CD1c-positive myeloid dendritic cell (primary cell): ENCODE measurements around the gene SCGB1A1.
A peak's percentile ranks its signal among the peaks of the same experiment; 100 is the strongest.
"Not testable (repeated sequence)": the region's sequence is repeated elsewhere in the genome, so short reads cannot be mapped to it uniquely, and the experiment has no call there.

Source experiments
- DNase-seq: peaks from one replicate; pipeline ENCODE4 v3.0.0-alpha.2; 2016; ENCODE audit errors: extremely low spot score

Gene SCGB1A1

DNA sequence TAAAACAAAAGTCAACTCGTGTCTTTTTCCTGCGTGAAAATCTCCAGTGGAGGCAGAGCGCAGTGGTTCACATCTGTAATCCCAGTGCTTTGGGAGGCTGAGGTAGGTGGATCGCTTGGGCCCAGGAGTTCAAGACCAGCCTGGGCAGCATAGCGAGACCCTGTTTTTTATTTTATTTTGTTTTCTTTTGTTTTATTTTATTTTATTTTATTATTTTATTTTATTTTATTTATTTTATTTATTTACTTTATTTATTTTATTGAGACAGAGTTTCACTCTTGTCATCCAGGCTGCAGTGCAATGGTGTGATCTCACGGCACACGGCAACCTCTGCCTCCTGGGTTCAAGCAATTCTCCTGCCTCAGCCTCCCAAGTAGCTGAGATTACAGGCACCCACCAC, 31.1 kb downstream of the SCGB1A1 start:
- not testable (repeated sequence) for DNase-seq

DNA sequence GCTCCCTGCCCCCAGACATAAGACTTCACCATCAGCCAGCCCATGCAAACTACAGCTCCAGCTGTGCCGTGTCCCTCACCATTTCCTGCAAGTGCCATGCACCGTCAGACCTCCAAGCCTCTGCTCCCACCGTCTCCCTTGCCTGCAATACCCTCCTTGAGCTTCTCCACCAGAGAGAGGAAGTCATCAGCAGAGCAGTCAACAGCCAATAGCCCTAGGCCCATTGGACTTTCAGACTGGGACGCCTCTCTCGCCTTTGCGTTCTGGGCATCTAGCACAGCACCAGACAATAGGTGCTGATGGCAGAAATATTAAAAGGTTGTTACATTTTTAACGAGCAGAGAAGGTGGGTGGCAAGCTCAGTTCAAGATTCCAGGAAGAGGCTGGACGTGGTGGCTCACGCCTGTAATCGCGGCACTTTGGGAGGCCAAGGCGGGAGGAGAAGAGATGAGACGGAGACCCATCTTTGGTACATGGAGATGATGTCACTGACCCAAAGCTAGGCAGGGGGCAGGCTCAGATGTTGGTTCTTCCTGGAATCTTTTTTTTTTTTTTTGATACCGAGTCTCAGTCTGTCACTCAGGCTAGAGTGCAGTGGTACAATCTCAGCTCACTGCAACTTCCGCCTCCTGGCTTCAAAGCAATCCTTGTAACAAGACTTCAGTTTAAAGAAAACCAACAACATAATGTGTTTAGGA, 31.9 kb downstream of the SCGB1A1 start:
- DNase-seq: no peak

DNA sequence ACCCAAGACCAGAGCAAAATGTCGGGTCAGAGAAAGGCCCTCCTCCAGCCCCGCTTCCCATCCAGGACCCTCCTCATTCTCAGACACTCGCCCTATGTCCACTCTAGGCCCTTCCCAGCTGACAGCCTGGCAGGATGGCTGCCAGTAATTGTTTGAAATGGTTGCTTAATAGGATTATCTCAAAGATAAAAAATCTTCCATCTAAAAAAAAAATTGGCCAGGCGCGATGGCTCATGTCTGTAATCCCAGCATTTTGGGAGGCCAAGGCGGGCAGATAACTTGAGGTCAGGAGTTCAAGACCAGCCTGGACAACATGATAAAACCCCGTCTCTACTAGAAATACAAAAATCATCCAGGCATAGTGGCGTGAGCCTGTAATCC, 32.4 kb downstream of the SCGB1A1 start:
- no peak for DNase-seq

GRCh38 chr11:62452261-62452660, 33.4 kb downstream of the SCGB1A1 start:
- DNase-seq: no peak

DNA sequence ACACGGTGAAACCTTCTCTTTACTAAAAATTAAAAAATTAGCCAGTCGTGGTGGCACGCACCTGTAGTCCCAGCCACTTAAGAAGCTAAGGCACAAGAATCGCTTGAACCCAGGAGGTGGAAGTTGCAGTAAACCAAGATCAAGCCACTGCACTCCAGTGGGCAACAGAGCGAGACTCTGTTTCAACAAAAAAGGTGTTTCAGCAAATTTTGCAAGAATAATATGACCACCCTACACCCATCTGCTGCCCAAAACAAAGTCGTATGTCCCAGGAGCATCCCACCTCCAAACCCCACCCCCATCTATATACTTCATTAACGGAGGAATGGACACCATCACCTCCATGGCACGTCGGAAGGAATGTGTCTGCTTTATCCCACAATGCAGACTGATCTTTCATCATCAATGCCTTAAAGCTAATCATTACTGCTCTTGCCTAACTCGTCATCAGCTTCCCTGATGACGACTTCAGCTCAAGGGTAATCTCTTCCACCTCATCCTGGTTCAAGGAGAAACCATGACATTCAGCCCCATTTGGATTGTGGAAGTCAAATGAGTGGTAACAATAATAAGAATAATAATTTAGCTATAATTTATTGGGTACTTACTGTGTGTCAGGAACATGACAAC, 34.1 kb downstream of the SCGB1A1 start:
- no peak for DNase-seq

GRCh38 chr11:62456630-62457029, 37.8 kb downstream of the SCGB1A1 start:
- no peak for DNase-seq

DNA sequence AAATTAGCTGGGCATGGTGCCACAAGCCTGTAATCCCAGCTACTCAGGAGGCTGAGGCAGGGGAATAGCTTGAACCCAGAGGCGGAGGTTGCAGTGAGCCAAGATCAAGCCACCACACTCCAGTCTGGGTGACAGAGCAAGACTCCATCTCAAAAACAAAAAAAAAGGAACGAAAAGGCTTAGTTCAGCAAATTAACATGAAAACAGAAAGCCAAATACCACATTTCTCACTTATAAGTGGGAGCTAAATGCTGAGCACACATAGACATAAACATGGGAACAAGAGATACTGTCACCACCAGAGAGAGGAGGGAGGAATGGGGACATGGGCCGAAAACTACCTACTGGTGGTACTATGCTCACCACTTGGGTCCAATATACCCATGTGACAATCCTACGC, 38.6 kb downstream of the SCGB1A1 start:
- DNase-seq: peak; percentile 18

- no peak for DNase-seq
Measured at GRCh38 chr11:62458212-62459002, 39.6 kb downstream of the SCGB1A1 start.

GRCh38 chr11:62459080-62459479, 40.2 kb downstream of the SCGB1A1 start:
- no peak for DNase-seq

- DNase-seq: no peak
Measured at GRCh38 chr11:62461740-62462507, 43.1 kb downstream of the SCGB1A1 start.

DNA sequence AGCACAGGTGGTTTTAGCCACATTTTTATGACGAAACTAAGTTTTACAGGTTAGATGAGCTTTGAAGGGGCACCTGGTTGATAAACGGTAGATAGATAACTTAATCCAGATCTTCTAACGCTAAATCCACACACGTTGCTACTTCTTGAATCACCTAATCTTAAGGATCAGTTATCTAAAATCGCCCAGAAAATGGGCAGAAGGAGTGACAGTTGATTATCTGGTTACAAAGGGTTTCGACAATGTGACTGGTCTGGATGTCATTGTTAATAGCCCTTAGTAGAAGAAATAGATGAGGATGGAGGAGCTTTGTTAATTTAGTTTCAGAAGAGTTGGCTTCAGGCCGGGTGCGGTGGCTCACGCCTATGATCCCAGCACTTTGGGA, 43.7 kb downstream of the SCGB1A1 start:
- no peak for DNase-seq

DNA sequence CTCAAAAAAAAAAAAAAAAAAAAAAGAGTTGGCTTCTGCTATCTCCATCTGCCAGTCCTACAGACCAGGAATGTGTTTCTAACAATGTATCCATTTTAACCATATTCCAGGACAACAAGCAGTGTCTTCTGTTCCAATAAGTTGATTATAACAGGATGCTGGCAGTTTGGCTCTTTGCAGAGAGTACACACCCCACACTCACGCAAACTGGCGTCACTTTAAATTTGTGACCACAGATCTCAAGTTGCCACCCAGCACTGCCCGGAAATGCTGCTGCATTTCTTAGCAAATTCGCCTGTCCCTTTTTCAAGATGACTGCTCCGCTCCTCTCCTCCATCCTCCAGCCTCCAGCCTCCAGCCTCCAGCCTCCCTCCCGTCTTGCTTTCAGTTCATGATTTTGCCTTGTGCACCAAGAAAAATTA, 44.3 kb downstream of the SCGB1A1 start:
- no peak for DNase-seq

GRCh38 chr11:62464655-62465054, 45.8 kb downstream of the SCGB1A1 start:
- DNase-seq: no peak

DNA sequence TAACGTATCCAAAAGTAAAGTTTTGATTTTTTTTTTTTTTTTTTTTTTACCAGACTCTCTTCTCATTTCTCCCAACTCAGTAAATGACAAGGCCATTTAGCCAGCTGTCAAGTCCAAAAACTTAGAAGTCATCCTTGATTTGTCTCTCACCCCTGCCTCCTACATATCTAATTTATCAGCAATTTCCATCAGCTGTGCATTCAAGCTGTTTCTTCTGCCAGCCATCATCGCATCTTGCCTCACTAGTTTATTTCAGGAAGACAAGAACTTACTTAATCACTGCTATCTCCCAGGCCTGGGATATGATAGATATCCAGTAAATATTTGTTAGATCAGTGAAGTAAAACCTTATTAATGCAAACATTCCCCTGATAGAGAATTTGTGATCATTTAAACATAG, 47.6 kb downstream of the SCGB1A1 start:
- DNase-seq: no peak

- DNase-seq: no peak
Measured at GRCh38 chr11:62468577-62468976, 49.7 kb downstream of the SCGB1A1 start.

DNA sequence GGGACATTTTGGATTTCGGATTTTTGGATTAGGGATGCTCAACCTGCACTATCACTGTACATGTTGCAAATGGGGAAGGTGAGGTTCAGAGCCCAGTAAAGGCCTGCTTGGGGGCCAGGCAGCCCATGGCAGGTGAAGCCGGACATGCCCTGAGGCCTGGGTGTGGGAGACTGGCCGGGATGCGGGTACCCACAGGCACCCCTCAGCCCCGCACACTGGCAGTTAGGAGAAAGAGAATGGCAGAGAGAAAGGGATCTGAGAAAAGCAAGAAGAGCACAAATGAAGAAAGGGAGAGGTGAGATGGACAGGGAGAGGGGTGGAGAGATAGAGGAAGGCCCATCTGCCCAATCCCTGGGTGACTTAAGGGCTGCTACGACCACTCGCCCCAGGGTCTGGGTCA, 52.8 kb downstream of the SCGB1A1 start:
- no peak for DNase-seq

- no peak for DNase-seq
Measured at GRCh38 chr11:62472063-62472884, 53.4 kb downstream of the SCGB1A1 start.
